ENCODE data around the gene CEP250.

The CEP250 gene

DNA sequence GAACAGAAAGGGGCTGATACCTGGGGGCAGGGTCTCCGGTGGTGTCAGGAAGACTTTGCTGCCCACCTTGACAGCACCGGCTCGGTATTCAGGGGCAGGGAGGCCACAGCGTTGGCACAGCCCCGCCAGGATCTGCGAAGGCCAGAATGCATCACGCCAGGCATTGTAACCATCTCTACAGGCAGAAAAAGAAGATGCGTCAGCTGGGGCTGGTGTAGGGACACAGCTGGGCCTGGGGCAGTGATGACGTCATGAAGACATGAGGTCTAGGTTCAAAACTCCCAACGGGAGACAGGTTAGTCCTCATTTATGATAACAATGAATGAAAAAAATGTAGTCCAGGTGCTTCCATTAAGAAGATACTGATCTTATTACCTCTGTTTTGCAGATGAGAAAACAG is 108.4 kb downstream of the CEP250 start:
- no peak for DNase-seq

DNA sequence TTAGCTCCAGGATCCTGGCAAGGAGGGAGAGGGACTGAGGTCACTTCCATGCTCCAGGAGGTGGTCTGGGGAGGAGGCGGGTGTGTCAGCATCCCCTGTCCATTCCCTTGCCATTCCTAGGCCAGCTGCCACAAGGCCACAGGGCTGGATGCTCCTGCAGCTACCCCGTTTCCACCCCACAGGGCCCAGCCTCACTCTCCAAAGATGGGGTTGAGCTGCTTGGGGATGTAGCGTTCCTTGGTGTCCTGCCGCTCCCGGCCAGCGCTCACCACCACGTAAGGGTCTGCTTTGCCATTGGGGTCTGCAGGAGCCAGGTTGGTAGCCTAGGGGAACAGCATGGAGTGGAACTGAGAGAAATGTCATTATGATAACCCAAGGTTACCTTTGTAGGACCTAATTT is 109.5 kb downstream of the CEP250 start:
- DNase-seq, result no peak

DNA sequence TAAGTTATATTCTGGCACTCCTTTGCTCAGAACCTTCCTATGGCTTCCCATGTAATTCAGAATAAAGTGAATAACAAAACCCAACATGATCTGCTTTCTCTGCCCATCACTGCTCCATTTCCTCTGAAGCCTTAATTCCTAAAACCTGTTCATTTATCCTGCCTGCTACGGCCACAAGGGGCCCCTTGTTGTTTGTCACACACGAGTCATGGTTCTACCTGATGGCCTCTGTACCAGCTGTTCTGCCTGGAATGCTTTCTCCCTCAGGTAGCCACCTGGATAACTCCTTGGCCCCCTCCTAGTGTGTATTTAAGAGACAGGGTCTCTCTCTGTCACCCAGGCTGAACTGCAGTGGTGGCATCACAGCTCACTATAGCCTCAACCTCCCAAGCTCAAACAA is 113.2 kb downstream of the CEP250 start:
- no peak for DNase-seq
